Measurements from ENCODE around the gene KIF6.
A peak's percentile ranks its signal among the peaks of the same experiment; 100 is the strongest.

KIF6 gene

GRCh38 chr6:39646751-39647420 is 78.3 kb downstream of the KIF6 start:
- no peak for TF ChIP-seq EZH2phosphoT487 (IDR thresholded peaks at IDR 0.05; ENCODE audit: borderline replicate concordance)
- no peak for TF ChIP-seq CTCF (conservative IDR thresholded peaks at IDR 0.05; ENCODE audit: low read length)
- H3K9me3 ChIP-seq (ENCODE audit: insufficient read depth, low read depth, low read length): no peaks in the 10 kb centered on the region
- H2AFZ ChIP-seq (ENCODE audit: low read length): no peak overlapping the region
- H3K4me2 ChIP-seq (ENCODE audit: low read depth, low read length, poor library complexity, severe bottlenecking): no peak overlapping the region
- no peaks in the 10 kb centered on the region for H3K79me2 ChIP-seq (ENCODE audit: insufficient read depth, low read length)
- H3K4me3 ChIP-seq (ENCODE audit: low read length, poor library complexity, severe bottlenecking): no peak overlapping the region
- H3K4me1 ChIP-seq (ENCODE audit: insufficient read depth, low read length, poor library complexity, severe bottlenecking): no peaks in the 10 kb centered on the region
- H3K9me2 ChIP-seq (replicated peaks; ENCODE audit: low read depth, low read length): no peaks in the 10 kb centered on the region
- H3K9ac ChIP-seq (ENCODE audit: low read depth, low read length, poor library complexity, severe bottlenecking): no peak overlapping the region
- H3K36me3 ChIP-seq (ENCODE audit: insufficient read depth, low read length): no peaks in the 10 kb centered on the region
- H3F3A ChIP-seq (ENCODE audit: low read depth): no peaks in the 10 kb centered on the region
- H3K27me3 ChIP-seq (ENCODE audit: insufficient read depth, low read length, poor library complexity, severe bottlenecking): no peaks in the 10 kb centered on the region
- no peaks in the 10 kb centered on the region for H4K20me1 ChIP-seq (ENCODE audit: insufficient read depth, low read length, poor library complexity, severe bottlenecking)

DNA sequence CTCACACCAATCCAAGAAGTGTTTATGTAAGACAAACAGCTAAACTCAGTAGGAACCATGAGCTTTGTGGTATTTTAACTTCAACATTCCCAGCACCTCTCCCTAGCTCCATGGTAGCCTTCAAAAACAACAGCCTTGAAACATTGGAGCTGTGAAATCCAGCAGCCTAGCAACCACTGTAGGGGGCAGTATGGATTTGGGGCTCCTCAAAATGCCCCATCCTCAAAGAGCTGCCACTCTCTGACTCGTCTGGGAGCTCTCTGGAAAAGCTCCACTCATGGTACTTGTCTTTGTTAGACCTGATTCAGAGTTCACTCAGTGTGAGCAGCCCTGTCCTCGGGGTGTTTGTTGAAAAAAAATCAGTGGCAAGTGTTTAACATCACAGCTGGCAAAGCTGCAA is 82.9 kb downstream of the KIF6 start:
- no peak overlapping the region for H3K4me3 ChIP-seq (ENCODE audit: low read length, poor library complexity, severe bottlenecking)
- H3K9ac ChIP-seq (ENCODE audit: low read depth, low read length, poor library complexity, severe bottlenecking): no peak overlapping the region
- H3K9me3 ChIP-seq (ENCODE audit: insufficient read depth, low read depth, low read length): no peaks in the 10 kb centered on the region
- no peak overlapping the region for H3K4me2 ChIP-seq (ENCODE audit: low read depth, low read length, poor library complexity, severe bottlenecking)
- TF ChIP-seq EZH2phosphoT487 (IDR thresholded peaks at IDR 0.05; ENCODE audit: borderline replicate concordance): no peak
- 0 out of 2 replicates have a peak, but pooled peaks have one; percentile 18 for TF ChIP-seq CTCF (conservative IDR thresholded peaks at IDR 0.05; ENCODE audit: low read length)
- no peaks in the 10 kb centered on the region for H3K36me3 ChIP-seq (ENCODE audit: insufficient read depth, low read length)
- no peak overlapping the region for H2AFZ ChIP-seq (ENCODE audit: low read length)
- no peaks in the 10 kb centered on the region for H3K27me3 ChIP-seq (ENCODE audit: insufficient read depth, low read length, poor library complexity, severe bottlenecking)
- no peaks in the 10 kb centered on the region for H3K4me1 ChIP-seq (ENCODE audit: insufficient read depth, low read length, poor library complexity, severe bottlenecking)
- no peaks in the 10 kb centered on the region for H4K20me1 ChIP-seq (ENCODE audit: insufficient read depth, low read length, poor library complexity, severe bottlenecking)
- no peaks in the 10 kb centered on the region for H3K79me2 ChIP-seq (ENCODE audit: insufficient read depth, low read length)
- H3K9me2 ChIP-seq (replicated peaks; ENCODE audit: low read depth, low read length): no peaks in the 10 kb centered on the region
- no peaks in the 10 kb centered on the region for H3F3A ChIP-seq (ENCODE audit: low read depth)

GRCh38 chr6:39638126-39638822 is 86.9 kb downstream of the KIF6 start:
- Histone ChIP-seq H3K27me3 (ENCODE audit: insufficient read depth, low read length, poor library complexity, severe bottlenecking) (no peaks in the 10 kb centered on the region), H2AFZ (ENCODE audit: low read length) (no peak overlapping the region), H3K4me2 (ENCODE audit: low read depth, low read length, poor library complexity, severe bottlenecking) (no peak overlapping the region), H3F3A (ENCODE audit: low read depth) (no peaks in the 10 kb centered on the region), H3K9me3 (ENCODE audit: insufficient read depth, low read depth, low read length) (no peaks in the 10 kb centered on the region), H3K36me3 (ENCODE audit: insufficient read depth, low read length) (no peaks in the 10 kb centered on the region), H3K79me2 (ENCODE audit: insufficient read depth, low read length) (no peaks in the 10 kb centered on the region), H3K4me1 (ENCODE audit: insufficient read depth, low read length, poor library complexity, severe bottlenecking) (no peaks in the 10 kb centered on the region), H4K20me1 (ENCODE audit: insufficient read depth, low read length, poor library complexity, severe bottlenecking) (no peaks in the 10 kb centered on the region), H3K9me2 (replicated peaks; ENCODE audit: low read depth, low read length) (no peaks in the 10 kb centered on the region), H3K9ac (ENCODE audit: low read depth, low read length, poor library complexity, severe bottlenecking) (no peak overlapping the region), H3K4me3 (ENCODE audit: low read length, poor library complexity, severe bottlenecking) (no peak overlapping the region)
- TF ChIP-seq CTCF (conservative IDR thresholded peaks at IDR 0.05; ENCODE audit: low read length) (no peak), EZH2phosphoT487 (IDR thresholded peaks at IDR 0.05; ENCODE audit: borderline replicate concordance) (no peak)

Data from Loucy (cell line).